Endothelial cell of umbilical vein (primary cell): ENCODE data around the gene TPD52L2.

Experiments
- MYC ChIP-seq: IDR thresholded peaks from one replicate; pipeline ENCODE4 v1.6.1; 2011; ENCODE audit warnings: mild to moderate bottlenecking, low read depth, low read length
- POLR2A ChIP-seq: IDR thresholded peaks from 2 replicates; pipeline ENCODE4 v1.6.1; 2012; ENCODE audit warnings: low read depth, mild to moderate bottlenecking, control low read depth, low read length
- POLR2AphosphoS5 ChIP-seq: IDR thresholded peaks from 2 replicates; pipeline ENCODE4 v1.6.1; 2012; ENCODE audit warnings: low read depth, mild to moderate bottlenecking, control low read depth, low read length, moderate library complexity; ENCODE audit not compliant: insufficient read depth
- TF ChIP-seq, protein P1 (sequence below), 2 donors: IDR thresholded peaks; 1 replicate in 1 of 2; 2 replicates in 1 of 2; pipeline ENCODE4 v1.5.1; 2011; ENCODE audit warnings: low read length in 2 of 2, mild to moderate bottlenecking in 2 of 2, moderate library complexity in 2 of 2, control low read depth in 1 of 2, inconsistent platforms in 1 of 2, low read depth in 1 of 2; ENCODE audit not compliant: insufficient read depth in 1 of 2; ENCODE audit errors: extremely low read depth in 1 of 2

DNA sequence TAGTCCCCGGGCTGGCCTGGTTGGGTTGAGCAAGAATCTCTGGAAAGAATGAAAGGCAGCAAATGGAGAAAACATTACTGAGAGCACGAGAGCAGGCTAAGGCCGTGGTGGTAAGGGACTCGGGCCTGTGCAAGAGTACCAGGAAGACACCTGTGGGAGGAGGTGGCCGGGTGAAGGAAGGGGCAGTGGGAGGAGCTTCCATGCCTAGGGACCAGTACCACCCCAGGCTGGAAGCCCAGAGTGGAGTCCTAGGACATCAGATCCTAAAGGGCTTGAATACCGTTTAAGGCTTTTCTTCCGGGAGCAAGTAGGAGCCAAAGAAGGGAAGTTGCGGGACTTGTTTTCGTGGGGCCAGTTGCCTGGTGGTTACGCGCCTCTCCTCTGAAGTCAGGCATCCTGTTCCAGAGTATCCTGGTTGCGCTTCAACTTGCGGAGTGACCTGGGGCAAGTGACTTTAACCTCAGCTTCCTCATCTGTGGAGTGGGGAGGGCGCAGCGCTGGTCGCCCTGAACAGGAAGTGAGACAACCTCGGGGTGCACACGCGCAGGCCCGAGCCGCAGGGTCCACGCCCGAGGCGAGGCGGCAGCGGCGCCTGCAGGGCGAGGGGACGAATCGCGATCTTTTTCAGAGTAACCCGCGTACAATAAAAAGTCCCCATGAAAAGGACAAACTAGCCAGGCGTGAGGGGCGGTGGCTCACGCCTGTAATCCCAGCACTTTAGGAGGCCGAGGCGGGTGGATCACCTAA lies 1.1 kb upstream of the TPD52L2 start:
- TF ChIP-seq, protein P1, sequence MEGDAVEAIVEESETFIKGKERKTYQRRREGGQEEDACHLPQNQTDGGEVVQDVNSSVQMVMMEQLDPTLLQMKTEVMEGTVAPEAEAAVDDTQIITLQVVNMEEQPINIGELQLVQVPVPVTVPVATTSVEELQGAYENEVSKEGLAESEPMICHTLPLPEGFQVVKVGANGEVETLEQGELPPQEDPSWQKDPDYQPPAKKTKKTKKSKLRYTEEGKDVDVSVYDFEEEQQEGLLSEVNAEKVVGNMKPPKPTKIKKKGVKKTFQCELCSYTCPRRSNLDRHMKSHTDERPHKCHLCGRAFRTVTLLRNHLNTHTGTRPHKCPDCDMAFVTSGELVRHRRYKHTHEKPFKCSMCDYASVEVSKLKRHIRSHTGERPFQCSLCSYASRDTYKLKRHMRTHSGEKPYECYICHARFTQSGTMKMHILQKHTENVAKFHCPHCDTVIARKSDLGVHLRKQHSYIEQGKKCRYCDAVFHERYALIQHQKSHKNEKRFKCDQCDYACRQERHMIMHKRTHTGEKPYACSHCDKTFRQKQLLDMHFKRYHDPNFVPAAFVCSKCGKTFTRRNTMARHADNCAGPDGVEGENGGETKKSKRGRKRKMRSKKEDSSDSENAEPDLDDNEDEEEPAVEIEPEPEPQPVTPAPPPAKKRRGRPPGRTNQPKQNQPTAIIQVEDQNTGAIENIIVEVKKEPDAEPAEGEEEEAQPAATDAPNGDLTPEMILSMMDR (IDR thresholded peaks at IDR 0.05; ENCODE audit: extremely low read depth in 1 of 2, insufficient read depth in 1 of 2, low read depth in 1 of 2, low read length in 2 of 2) = peak; percentile 67 to 76
- TF ChIP-seq POLR2AphosphoS5 (peak; percentile 43), POLR2A (no peak), MYC (peak; percentile 65)
